ENCODE measurements around the gene GCM1.

Gene GCM1

GRCh38 chr6:53148684-53149083 is at the start of gene GCM1:
Gene GCM1, minus strand, starts transcription at chr6:53148841. Its CDS starts 3,209 bp downstream, at chr6:53145632.
- Histone ChIP-seq H3K27me3 (no peaks in the 10 kb centered on the region), H3K4me1 (no peaks in the 10 kb centered on the region), H3K36me3 (no peaks in the 10 kb centered on the region), H3K9me3 (no peaks in the 10 kb centered on the region), H3K4me3 (no peak within 1 kb of the TSS), H4K20me1 (no peaks in the 10 kb centered on the region), H3K4me2 (no peak within 1 kb of the TSS), H3K27ac (no peak within 1 kb of the TSS), H3K9ac (no peak within 1 kb of the TSS)
- TF ChIP-seq Cebpa-rat (IDR thresholded peaks at IDR 0.05): no peak

GRCh38 chr6:53197553-53197952 is 48.9 kb upstream of the GCM1 start:
- Histone ChIP-seq H3K27me3 (no peaks in the 10 kb centered on the region), H3K27ac (no peak overlapping the region), H3K9ac (no peak overlapping the region), H3K4me2 (no peak overlapping the region), H4K20me1 (no peaks in the 10 kb centered on the region), H3K9me3 (no peaks in the 10 kb centered on the region), H3K4me3 (no peak overlapping the region), H3K4me1 (peaks cover 14% of the 10 kb centered on the region; the same call in 1 of the 2 replicates), H3K36me3 (no peaks in the 10 kb centered on the region)
- TF ChIP-seq Cebpa-rat (IDR thresholded peaks at IDR 0.05): no peak

- TF ChIP-seq Cebpa-rat (IDR thresholded peaks at IDR 0.05): no peak
- Histone ChIP-seq H3K4me1 (peaks cover 6% of the 10 kb centered on the region; the same call in 1 of the 2 replicates), H4K20me1 (no peaks in the 10 kb centered on the region), H3K36me3 (no peaks in the 10 kb centered on the region), H3K27me3 (no peaks in the 10 kb centered on the region), H3K4me3 (no peak overlapping the region), H3K9ac (no peak overlapping the region), H3K9me3 (no peaks in the 10 kb centered on the region), H3K4me2 (no peak overlapping the region), H3K27ac (no peak overlapping the region)
Observed at GRCh38 chr6:53195048-53195447, 46.4 kb upstream of the GCM1 start.

- no peaks in the 10 kb centered on the region for H3K4me1 ChIP-seq
- no peak overlapping the region for H3K9ac ChIP-seq
- no peak overlapping the region for H3K4me2 ChIP-seq
Observed at GRCh38 chr6:53192682-53193188, 44.1 kb upstream of the GCM1 start.

GRCh38 chr6:53189554-53189953 is 40.9 kb upstream of the GCM1 start:
- no peaks in the 10 kb centered on the region for H3K36me3 ChIP-seq
- H4K20me1 ChIP-seq: no peaks in the 10 kb centered on the region
- H3K9me3 ChIP-seq: no peaks in the 10 kb centered on the region
- H3K4me2 ChIP-seq: no peak overlapping the region
- no peak overlapping the region for H3K27ac ChIP-seq
- no peak overlapping the region for H3K9ac ChIP-seq
- H3K4me3 ChIP-seq: no peak overlapping the region
- TF ChIP-seq Cebpa-rat (IDR thresholded peaks at IDR 0.05): no peak
- H3K4me1 ChIP-seq: no peaks in the 10 kb centered on the region
- H3K27me3 ChIP-seq: no peaks in the 10 kb centered on the region

More at GRCh38 chr6:53192682-53193188, 44.1 kb upstream of the GCM1 start:
- Histone ChIP-seq H3K27ac (no peak overlapping the region), H3K9me3 (no peaks in the 10 kb centered on the region), H3K36me3 (no peaks in the 10 kb centered on the region), H3K4me3 (no peak overlapping the region), H3K27me3 (no peaks in the 10 kb centered on the region), H4K20me1 (no peaks in the 10 kb centered on the region)
- no peak for TF ChIP-seq Cebpa-rat (IDR thresholded peaks at IDR 0.05)

GRCh38 chr6:53188833-53189232 is 40.2 kb upstream of the GCM1 start:
- Histone ChIP-seq H3K36me3 (no peaks in the 10 kb centered on the region), H3K4me1 (no peaks in the 10 kb centered on the region), H3K27me3 (no peaks in the 10 kb centered on the region), H3K4me2 (no peak overlapping the region), H3K27ac (no peak overlapping the region), H3K9ac (no peak overlapping the region), H3K4me3 (no peak overlapping the region), H3K9me3 (no peaks in the 10 kb centered on the region), H4K20me1 (no peaks in the 10 kb centered on the region)
- TF ChIP-seq Cebpa-rat (IDR thresholded peaks at IDR 0.05): no peak

- no peaks in the 10 kb centered on the region for H3K9me3 ChIP-seq
- no peak overlapping the region for H3K4me2 ChIP-seq
- no peak overlapping the region for H3K9ac ChIP-seq
- no peaks in the 10 kb centered on the region for H3K36me3 ChIP-seq
- no peak for TF ChIP-seq Cebpa-rat (IDR thresholded peaks at IDR 0.05)
- H3K4me1 ChIP-seq: peaks cover 11% of the 10 kb centered on the region
- H3K27ac ChIP-seq: no peak overlapping the region
- no peaks in the 10 kb centered on the region for H4K20me1 ChIP-seq
- H3K4me3 ChIP-seq: no peak overlapping the region
- H3K27me3 ChIP-seq: no peaks in the 10 kb centered on the region
Observed at GRCh38 chr6:53180678-53181077, 32.0 kb upstream of the GCM1 start.

GRCh38 chr6:53179961-53180651 is 31.5 kb upstream of the GCM1 start:
- Histone ChIP-seq H3K27ac (no peak overlapping the region), H3K4me2 (peak overlapping the region; percentile 22; the same call in 1 of the 2 replicates), H3K36me3 (no peaks in the 10 kb centered on the region), H3K4me1 (peaks cover 11% of the 10 kb centered on the region), H3K9ac (no peak overlapping the region), H3K4me3 (no peak overlapping the region), H3K27me3 (no peaks in the 10 kb centered on the region), H4K20me1 (no peaks in the 10 kb centered on the region), H3K9me3 (no peaks in the 10 kb centered on the region)
- no peak for TF ChIP-seq Cebpa-rat (IDR thresholded peaks at IDR 0.05)

- Histone ChIP-seq H3K9ac (no peak overlapping the region), H3K36me3 (no peaks in the 10 kb centered on the region), H3K4me2 (no peak overlapping the region), H3K4me3 (no peak overlapping the region), H3K27ac (no peak overlapping the region), H3K9me3 (no peaks in the 10 kb centered on the region), H3K4me1 (peaks cover 11% of the 10 kb centered on the region), H4K20me1 (no peaks in the 10 kb centered on the region), H3K27me3 (no peaks in the 10 kb centered on the region)
- TF ChIP-seq Cebpa-rat (IDR thresholded peaks at IDR 0.05): no peak
Observed at GRCh38 chr6:53178837-53179432, 30.3 kb upstream of the GCM1 start.

GRCh38 chr6:53175027-53175426 is 26.4 kb upstream of the GCM1 start:
- no peaks in the 10 kb centered on the region for H4K20me1 ChIP-seq
- no peak overlapping the region for H3K27ac ChIP-seq
- H3K27me3 ChIP-seq: no peaks in the 10 kb centered on the region
- H3K4me2 ChIP-seq: no peak overlapping the region
- no peak overlapping the region for H3K4me3 ChIP-seq
- H3K9me3 ChIP-seq: no peaks in the 10 kb centered on the region
- no peak for TF ChIP-seq Cebpa-rat (IDR thresholded peaks at IDR 0.05)
- H3K36me3 ChIP-seq: no peaks in the 10 kb centered on the region
- no peak overlapping the region for H3K9ac ChIP-seq
- H3K4me1 ChIP-seq: peaks cover 10% of the 10 kb centered on the region

Data from BLaER1 (cell line).